GM18858 (cell line): ENCODE results near the gene CAMK1D.

ENCODE experiments used
- ATAC-seq: cut with Tn5 transposase; IDR thresholded peaks from one replicate; pipeline ENCODE4 v1.9.1; 2021; ENCODE audit not compliant: unreplicated experiment

Gene CAMK1D

GRCh38 chr10:12872577-12872976 lies 523.2 kb downstream of the CAMK1D start:
- ATAC-seq: no peak

DNA sequence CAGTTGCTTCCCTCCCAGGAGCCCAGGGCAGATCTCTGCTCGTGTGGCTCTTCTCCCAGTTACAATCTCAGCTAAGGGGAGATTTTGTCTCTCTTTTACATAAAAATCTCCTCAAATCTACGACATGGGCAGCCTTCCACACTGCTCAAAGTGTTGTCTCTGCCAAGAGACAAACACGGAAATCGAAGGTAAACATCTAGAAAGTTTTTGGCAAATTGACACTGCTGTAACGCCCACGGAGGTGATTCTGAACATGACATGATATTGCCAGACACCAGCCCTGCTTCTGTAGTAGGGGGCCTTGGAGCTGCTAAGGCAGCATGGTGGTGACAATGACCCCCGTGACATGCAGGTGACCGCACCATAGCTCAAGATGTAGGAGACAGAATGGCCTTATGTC lies 523.8 kb downstream of the CAMK1D start:
- ATAC-seq: no peak

DNA sequence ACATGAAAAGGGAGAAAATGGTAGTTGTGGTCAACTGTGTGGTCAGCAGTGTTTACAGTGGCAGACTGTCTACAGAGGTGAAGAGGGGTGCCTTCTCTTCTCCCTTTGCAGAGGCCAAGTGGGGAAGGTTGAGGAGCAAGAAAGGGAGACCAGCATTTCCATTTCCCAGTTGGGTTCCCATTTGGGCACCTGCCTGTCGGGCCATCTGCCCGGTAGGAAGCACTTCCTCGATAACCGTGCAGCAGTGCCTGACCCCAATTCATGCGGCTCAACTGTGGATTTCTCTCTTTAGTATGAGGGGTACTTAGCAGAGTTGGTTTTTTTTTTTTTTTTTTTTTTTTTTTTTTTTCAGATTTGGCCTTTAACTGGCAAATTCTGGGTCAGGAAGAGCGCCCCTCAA lies 525.2 kb downstream of the CAMK1D start:
- ATAC-seq: no peak

DNA sequence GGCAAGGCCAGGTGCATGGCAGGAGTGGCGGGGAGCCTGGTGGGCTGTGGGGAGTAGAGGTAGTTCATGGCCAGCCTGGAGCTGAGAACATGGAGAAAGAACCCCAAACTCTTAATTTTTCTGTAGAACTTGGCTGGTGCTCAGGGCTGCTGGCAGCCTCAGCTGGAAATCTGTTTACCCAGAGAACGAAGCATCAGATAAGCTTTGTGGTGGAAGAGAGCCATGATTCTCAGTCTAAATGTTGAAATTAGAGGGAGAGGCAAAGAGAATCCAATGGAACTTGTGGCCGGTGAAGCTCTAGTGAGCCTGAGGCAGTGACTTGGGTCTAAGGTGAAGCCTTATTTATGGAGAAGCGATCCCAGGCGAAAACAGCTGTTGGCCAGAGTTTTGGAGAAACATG lies 525.8 kb downstream of the CAMK1D start:
- no peak for ATAC-seq

DNA sequence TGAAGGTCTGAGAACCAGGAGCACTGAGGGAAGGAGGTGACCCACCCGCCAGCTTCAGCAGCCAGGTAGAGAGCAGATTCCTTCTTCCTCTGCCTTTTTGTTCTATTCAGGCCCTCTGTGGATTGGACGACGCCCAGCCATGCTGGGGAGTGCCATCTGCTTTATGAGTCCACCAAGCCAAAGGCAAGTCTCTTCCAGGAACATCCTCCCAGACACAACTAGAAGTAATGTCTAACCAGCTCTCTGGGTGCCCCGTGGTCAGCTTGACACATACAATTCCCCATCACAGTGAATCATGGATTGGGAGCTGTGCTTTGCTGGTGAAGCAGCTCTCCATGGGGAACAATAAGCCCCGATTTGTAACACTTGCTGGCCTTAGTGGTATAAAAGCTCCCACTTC lies 526.9 kb downstream of the CAMK1D start:
- ATAC-seq: no peak

DNA sequence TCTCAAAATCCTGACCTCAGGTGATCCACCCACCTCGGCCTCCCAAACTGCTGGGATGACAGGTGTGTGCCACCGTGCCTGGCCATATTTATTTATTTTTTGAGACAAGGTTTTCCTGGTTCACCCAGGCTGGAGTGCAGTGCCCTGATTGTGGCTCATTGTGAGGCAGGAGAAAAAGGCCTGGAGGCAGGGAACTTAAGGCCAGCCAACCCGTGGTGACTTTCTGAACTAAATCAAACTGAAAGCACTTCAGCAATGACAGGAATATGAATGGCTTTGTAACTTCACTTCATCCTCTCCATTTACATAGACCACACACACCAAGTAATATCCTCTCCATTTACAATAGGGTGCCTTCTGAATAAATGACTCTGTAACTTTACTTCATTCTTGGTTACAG lies 527.8 kb downstream of the CAMK1D start:
- ATAC-seq: no peak

- ATAC-seq: no peak
Measured at GRCh38 chr10:12880423-12880822, 531.1 kb downstream of the CAMK1D start.

GRCh38 chr10:12884851-12885250 lies 535.5 kb downstream of the CAMK1D start:
- ATAC-seq: no peak
